ENCODE results near the gene STH. TPM values are rescaled to one million over a fixed set of nuclear protein-coding genes. Genes with fewer than 3 reads are reported as not detected.

The STH gene
- total and polyA plus RNA-seq, 8 donors: 0.38 TPM; not detected in 7

- no peak for TF ChIP-seq CTCF (IDR thresholded peaks at IDR 0.05)
- Histone ChIP-seq H3K36me3 (peaks cover 0 to 59% of the 10 kb centered on the region in 2 donors), H3K27ac (peak overlapping the region in 1 of 2 donors; percentile 20), H3K4me3 (no peak overlapping the region), H3K27me3 (no peaks in the 10 kb centered on the region), H3K9me3 (no peaks in the 10 kb centered on the region), H3K4me1 (peaks cover 11 to 31% of the 10 kb centered on the region in 2 donors)
- intact Hi-C loops (cut with DNase I): loop anchor here in 1 of 2 donors (10.0 kb wide), 1 partner anchor 137 kb away; no protein-coding TSS in a partner anchor
- no peak for DNase-seq
- no peak for ATAC-seq
Observed at GRCh38 chr17:46047398-46047797, 48.3 kb downstream of the STH start.

GRCh38 chr17:46047856-46048255 is 48.8 kb downstream of the STH start:
- ATAC-seq: no peak
- Histone ChIP-seq H3K27ac (no peak overlapping the region), H3K36me3 (peaks cover 0 to 54% of the 10 kb centered on the region in 2 donors), H3K4me1 (peaks cover 11 to 31% of the 10 kb centered on the region in 2 donors), H3K27me3 (no peaks in the 10 kb centered on the region), H3K9me3 (no peaks in the 10 kb centered on the region), H3K4me3 (no peak overlapping the region)
- no peak for TF ChIP-seq CTCF (IDR thresholded peaks at IDR 0.05)
- intact Hi-C loops (cut with DNase I): loop anchor here in 1 of 2 donors (10.0 kb wide), 1 partner anchor 137 kb away; no protein-coding TSS in a partner anchor
- no peak for DNase-seq

Other genes starting within 250 kb of the STH start
- not detected for gene CRHR1, start 214.9 kb upstream of the STH start, total RNA-seq
- not detected for gene CRHR1, start 214.9 kb upstream of the STH start, polyA plus RNA-seq (ENCODE audit: insufficient read length in 6 of 6)
- not detected for gene SPPL2C, start 154.4 kb upstream of the STH start, total RNA-seq
- not detected for gene SPPL2C, start 154.4 kb upstream of the STH start, polyA plus RNA-seq (ENCODE audit: insufficient read length in 6 of 6)
- 1 to 10 TPM in 1 of 2 donors, under 1 TPM in 1; 0.99 to 1.9 TPM for gene MAPT, start 104.7 kb upstream of the STH start, total RNA-seq
- gene MAPT, start 104.7 kb upstream of the STH start, polyA plus RNA-seq (ENCODE audit: insufficient read length in 6 of 6): 1 to 10 TPM; 4.0 to 7.7 (median 5.9) TPM
- 10 to 100 TPM; 65.9 to 67.8 TPM for gene KANSL1, start 194.2 kb downstream of the STH start, total RNA-seq
- gene KANSL1, start 194.2 kb downstream of the STH start, polyA plus RNA-seq (ENCODE audit: insufficient read length in 6 of 6): 100 to 1,000 TPM in 2 of 6 donors, 10 to 100 TPM in 4; 74.2 to 129 (median 86.8) TPM